ENCODE measurements around the gene RNU11. TPM values are rescaled to one million over a fixed set of nuclear protein-coding genes. Genes with fewer than 3 reads are reported as not detected.

The RNU11 gene
- total RNA-seq, 1 experiment from 2014 or later: not detected

DNA sequence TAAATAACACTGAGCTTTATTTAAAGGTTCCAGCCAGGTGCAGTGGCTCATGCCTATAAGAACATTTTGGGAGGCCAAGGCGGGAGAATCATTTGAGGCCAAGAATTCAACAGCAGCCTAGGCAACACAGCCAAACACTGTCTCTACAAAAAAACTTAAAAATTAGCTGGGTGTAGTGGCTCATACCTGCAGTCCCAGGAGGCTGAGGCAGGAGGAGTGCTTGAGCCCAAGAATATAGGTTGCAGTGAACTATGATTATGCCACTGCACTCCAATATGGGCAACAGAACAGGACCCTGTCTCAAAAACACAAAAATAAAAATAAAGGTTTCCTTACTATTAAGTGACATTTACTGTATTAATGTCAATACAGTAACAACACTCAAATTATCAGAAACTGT lies 7.6 kb upstream of the RNU11 start:
- no peaks in the 10 kb centered on the region for H3K36me3 Mint-ChIP-seq
- POLR2A ChIA-PET: interaction anchor here (0.6 to 1.0 kb wide), 2 partner anchors 95 to 169 kb away, joined by 3 read pairs; no protein-coding TSS in a partner anchor
- no peak overlapping the region for H3K27ac Mint-ChIP-seq
- peak overlapping the region; percentile 99 for H3K4me3 Mint-ChIP-seq
- no peak for DNase-seq (ENCODE audit: low spot score)
- CTCF ChIA-PET: interaction anchor here (0.5 to 1.3 kb wide), 6 partner anchors 60 to 1197 kb away, joined by 3 to 7 read pairs (median 4); no protein-coding TSS in a partner anchor
- ATAC-seq: 0 out of 2 replicates have a peak, but pooled peaks have one; percentile 8
- peaks cover 19% of the 10 kb centered on the region for H3K4me1 Mint-ChIP-seq
- no peaks in the 10 kb centered on the region for H3K9me3 Mint-ChIP-seq
- no peaks in the 10 kb centered on the region for H3K27me3 Mint-ChIP-seq (ENCODE audit: low read depth)
- TF ChIP-seq, protein P1, sequence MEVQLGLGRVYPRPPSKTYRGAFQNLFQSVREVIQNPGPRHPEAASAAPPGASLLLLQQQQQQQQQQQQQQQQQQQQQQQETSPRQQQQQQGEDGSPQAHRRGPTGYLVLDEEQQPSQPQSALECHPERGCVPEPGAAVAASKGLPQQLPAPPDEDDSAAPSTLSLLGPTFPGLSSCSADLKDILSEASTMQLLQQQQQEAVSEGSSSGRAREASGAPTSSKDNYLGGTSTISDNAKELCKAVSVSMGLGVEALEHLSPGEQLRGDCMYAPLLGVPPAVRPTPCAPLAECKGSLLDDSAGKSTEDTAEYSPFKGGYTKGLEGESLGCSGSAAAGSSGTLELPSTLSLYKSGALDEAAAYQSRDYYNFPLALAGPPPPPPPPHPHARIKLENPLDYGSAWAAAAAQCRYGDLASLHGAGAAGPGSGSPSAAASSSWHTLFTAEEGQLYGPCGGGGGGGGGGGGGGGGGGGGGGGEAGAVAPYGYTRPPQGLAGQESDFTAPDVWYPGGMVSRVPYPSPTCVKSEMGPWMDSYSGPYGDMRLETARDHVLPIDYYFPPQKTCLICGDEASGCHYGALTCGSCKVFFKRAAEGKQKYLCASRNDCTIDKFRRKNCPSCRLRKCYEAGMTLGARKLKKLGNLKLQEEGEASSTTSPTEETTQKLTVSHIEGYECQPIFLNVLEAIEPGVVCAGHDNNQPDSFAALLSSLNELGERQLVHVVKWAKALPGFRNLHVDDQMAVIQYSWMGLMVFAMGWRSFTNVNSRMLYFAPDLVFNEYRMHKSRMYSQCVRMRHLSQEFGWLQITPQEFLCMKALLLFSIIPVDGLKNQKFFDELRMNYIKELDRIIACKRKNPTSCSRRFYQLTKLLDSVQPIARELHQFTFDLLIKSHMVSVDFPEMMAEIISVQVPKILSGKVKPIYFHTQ (CRISPR knock-in tag; IDR thresholded peaks at IDR 0.05): no peak
- TF ChIP-seq, protein P2, sequence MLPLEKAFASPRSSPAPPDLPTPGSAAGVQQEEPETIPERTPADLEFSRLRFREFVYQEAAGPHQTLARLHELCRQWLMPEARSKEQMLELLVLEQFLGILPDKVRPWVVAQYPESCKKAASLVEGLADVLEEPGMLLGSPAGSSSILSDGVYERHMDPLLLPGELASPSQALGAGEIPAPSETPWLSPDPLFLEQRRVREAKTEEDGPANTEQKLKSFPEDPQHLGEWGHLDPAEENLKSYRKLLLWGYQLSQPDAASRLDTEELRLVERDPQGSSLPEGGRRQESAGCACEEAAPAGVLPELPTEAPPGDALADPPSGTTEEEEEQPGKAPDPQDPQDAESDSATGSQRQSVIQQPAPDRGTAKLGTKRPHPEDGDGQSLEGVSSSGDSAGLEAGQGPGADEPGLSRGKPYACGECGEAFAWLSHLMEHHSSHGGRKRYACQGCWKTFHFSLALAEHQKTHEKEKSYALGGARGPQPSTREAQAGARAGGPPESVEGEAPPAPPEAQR (CRISPR knock-in tag; IDR thresholded peaks at IDR 0.05): no peak
- TF ChIP-seq, protein P3, sequence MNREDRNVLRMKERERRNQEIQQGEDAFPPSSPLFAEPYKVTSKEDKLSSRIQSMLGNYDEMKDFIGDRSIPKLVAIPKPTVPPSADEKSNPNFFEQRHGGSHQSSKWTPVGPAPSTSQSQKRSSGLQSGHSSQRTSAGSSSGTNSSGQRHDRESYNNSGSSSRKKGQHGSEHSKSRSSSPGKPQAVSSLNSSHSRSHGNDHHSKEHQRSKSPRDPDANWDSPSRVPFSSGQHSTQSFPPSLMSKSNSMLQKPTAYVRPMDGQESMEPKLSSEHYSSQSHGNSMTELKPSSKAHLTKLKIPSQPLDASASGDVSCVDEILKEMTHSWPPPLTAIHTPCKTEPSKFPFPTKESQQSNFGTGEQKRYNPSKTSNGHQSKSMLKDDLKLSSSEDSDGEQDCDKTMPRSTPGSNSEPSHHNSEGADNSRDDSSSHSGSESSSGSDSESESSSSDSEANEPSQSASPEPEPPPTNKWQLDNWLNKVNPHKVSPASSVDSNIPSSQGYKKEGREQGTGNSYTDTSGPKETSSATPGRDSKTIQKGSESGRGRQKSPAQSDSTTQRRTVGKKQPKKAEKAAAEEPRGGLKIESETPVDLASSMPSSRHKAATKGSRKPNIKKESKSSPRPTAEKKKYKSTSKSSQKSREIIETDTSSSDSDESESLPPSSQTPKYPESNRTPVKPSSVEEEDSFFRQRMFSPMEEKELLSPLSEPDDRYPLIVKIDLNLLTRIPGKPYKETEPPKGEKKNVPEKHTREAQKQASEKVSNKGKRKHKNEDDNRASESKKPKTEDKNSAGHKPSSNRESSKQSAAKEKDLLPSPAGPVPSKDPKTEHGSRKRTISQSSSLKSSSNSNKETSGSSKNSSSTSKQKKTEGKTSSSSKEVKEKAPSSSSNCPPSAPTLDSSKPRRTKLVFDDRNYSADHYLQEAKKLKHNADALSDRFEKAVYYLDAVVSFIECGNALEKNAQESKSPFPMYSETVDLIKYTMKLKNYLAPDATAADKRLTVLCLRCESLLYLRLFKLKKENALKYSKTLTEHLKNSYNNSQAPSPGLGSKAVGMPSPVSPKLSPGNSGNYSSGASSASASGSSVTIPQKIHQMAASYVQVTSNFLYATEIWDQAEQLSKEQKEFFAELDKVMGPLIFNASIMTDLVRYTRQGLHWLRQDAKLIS (CRISPR knock-in tag; IDR thresholded peaks at IDR 0.05; ENCODE audit: borderline replicate concordance): no peak
- TF ChIP-seq, protein P4, sequence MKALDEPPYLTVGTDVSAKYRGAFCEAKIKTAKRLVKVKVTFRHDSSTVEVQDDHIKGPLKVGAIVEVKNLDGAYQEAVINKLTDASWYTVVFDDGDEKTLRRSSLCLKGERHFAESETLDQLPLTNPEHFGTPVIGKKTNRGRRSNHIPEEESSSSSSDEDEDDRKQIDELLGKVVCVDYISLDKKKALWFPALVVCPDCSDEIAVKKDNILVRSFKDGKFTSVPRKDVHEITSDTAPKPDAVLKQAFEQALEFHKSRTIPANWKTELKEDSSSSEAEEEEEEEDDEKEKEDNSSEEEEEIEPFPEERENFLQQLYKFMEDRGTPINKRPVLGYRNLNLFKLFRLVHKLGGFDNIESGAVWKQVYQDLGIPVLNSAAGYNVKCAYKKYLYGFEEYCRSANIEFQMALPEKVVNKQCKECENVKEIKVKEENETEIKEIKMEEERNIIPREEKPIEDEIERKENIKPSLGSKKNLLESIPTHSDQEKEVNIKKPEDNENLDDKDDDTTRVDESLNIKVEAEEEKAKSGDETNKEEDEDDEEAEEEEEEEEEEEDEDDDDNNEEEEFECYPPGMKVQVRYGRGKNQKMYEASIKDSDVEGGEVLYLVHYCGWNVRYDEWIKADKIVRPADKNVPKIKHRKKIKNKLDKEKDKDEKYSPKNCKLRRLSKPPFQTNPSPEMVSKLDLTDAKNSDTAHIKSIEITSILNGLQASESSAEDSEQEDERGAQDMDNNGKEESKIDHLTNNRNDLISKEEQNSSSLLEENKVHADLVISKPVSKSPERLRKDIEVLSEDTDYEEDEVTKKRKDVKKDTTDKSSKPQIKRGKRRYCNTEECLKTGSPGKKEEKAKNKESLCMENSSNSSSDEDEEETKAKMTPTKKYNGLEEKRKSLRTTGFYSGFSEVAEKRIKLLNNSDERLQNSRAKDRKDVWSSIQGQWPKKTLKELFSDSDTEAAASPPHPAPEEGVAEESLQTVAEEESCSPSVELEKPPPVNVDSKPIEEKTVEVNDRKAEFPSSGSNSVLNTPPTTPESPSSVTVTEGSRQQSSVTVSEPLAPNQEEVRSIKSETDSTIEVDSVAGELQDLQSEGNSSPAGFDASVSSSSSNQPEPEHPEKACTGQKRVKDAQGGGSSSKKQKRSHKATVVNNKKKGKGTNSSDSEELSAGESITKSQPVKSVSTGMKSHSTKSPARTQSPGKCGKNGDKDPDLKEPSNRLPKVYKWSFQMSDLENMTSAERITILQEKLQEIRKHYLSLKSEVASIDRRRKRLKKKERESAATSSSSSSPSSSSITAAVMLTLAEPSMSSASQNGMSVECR (CRISPR knock-in tag; IDR thresholded peaks at IDR 0.05; ENCODE audit: borderline replicate concordance): no peak
- no peak for TF ChIP-seq CREM (CRISPR knock-in tag; IDR thresholded peaks at IDR 0.05)
- no peak for TF ChIP-seq TP53 (CRISPR knock-in tag; IDR thresholded peaks at IDR 0.05)
- TF ChIP-seq, protein P5, sequence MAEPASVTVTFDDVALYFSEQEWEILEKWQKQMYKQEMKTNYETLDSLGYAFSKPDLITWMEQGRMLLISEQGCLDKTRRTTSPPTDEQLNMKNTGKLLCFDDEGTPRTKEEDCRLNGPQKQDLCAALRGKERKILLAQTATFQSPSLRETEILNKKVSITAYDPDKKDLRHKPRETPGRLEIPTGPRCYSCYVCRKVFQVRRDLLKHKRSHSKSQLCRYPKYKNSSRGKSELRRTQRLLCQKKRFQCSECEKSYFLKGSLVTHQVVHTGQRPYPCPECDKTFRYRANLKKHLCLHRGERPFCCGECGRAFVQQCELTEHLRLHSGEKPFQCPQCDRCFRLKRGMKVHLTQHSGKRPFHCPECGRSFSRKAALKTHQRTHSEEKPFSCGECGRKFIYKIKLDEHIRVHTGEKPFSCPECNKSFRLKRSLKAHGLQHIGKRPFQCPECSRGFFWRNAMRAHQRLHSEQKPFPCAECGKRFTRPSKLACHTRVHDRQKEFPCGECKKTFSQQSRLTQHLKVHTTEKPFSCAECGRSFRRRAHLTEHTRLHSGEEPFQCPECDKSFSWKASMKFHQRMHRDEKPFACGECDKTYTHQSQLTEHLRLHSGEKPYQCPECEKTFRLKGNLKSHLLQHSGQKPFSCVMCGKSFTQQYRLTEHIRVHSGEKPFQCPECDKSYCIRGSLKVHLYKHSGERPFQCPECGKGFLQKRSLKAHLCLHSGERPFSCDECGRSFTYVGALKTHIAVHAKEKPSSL (CRISPR knock-in tag; conservative IDR thresholded peaks at IDR 0.05): no peak
- TF ChIP-seq NFATC4 (CRISPR knock-in tag; IDR thresholded peaks at IDR 0.05): no peak
- TF ChIP-seq RORB (CRISPR knock-in tag; IDR thresholded peaks at IDR 0.05): no peak
- no peak for TF ChIP-seq FOXJ3 (CRISPR knock-in tag; IDR thresholded peaks at IDR 0.05; ENCODE audit: borderline replicate concordance)
- TF ChIP-seq NFYB (CRISPR knock-in tag; conservative IDR thresholded peaks at IDR 0.05; ENCODE audit: low read depth): no peak
- no peak for TF ChIP-seq ZBTB21 (CRISPR knock-in tag; IDR thresholded peaks at IDR 0.05; ENCODE audit: borderline replicate concordance)
- no peak for TF ChIP-seq MYBL2 (CRISPR knock-in tag; IDR thresholded peaks at IDR 0.05)
- no peak for TF ChIP-seq NR2C2 (CRISPR knock-in tag; IDR thresholded peaks at IDR 0.05)
- TF ChIP-seq, protein P6, sequence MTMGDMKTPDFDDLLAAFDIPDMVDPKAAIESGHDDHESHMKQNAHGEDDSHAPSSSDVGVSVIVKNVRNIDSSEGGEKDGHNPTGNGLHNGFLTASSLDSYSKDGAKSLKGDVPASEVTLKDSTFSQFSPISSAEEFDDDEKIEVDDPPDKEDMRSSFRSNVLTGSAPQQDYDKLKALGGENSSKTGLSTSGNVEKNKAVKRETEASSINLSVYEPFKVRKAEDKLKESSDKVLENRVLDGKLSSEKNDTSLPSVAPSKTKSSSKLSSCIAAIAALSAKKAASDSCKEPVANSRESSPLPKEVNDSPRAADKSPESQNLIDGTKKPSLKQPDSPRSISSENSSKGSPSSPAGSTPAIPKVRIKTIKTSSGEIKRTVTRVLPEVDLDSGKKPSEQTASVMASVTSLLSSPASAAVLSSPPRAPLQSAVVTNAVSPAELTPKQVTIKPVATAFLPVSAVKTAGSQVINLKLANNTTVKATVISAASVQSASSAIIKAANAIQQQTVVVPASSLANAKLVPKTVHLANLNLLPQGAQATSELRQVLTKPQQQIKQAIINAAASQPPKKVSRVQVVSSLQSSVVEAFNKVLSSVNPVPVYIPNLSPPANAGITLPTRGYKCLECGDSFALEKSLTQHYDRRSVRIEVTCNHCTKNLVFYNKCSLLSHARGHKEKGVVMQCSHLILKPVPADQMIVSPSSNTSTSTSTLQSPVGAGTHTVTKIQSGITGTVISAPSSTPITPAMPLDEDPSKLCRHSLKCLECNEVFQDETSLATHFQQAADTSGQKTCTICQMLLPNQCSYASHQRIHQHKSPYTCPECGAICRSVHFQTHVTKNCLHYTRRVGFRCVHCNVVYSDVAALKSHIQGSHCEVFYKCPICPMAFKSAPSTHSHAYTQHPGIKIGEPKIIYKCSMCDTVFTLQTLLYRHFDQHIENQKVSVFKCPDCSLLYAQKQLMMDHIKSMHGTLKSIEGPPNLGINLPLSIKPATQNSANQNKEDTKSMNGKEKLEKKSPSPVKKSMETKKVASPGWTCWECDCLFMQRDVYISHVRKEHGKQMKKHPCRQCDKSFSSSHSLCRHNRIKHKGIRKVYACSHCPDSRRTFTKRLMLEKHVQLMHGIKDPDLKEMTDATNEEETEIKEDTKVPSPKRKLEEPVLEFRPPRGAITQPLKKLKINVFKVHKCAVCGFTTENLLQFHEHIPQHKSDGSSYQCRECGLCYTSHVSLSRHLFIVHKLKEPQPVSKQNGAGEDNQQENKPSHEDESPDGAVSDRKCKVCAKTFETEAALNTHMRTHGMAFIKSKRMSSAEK (CRISPR knock-in tag; IDR thresholded peaks at IDR 0.05; ENCODE audit: borderline replicate concordance): no peak
- TF ChIP-seq, protein P7, sequence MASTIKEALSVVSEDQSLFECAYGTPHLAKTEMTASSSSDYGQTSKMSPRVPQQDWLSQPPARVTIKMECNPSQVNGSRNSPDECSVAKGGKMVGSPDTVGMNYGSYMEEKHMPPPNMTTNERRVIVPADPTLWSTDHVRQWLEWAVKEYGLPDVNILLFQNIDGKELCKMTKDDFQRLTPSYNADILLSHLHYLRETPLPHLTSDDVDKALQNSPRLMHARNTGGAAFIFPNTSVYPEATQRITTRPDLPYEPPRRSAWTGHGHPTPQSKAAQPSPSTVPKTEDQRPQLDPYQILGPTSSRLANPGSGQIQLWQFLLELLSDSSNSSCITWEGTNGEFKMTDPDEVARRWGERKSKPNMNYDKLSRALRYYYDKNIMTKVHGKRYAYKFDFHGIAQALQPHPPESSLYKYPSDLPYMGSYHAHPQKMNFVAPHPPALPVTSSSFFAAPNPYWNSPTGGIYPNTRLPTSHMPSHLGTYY (CRISPR knock-in tag; IDR thresholded peaks at IDR 0.05): no peak
- TF ChIP-seq NFE2L1 (CRISPR knock-in tag; IDR thresholded peaks at IDR 0.05): no peak
